ENCODE results near the gene CHPF. TPM values are rescaled to one million over a fixed set of nuclear protein-coding genes. Genes with fewer than 3 reads are reported as not detected.

CHPF gene
- total RNA-seq, 1 experiment from 2014 or later, result 78.2 TPM

GRCh38 chr2:219553168-219553417, 9.5 kb upstream of the CHPF start:
- Histone ChIP-seq H3K79me2 (ENCODE audit: low read depth) (no peaks in the 10 kb centered on the region), H3K4me3 (peak overlapping the region; percentile 57; the same call in 1 of the 2 replicates), H3K36me3 (ENCODE audit: low read depth) (no peaks in the 10 kb centered on the region), H3K4me1 (replicated peaks; ENCODE audit: insufficient read depth) (no peaks in the 10 kb centered on the region), H3K9me2 (ENCODE audit: insufficient read depth) (no peaks in the 10 kb centered on the region), H3K9me3 (ENCODE audit: insufficient read depth, low read depth) (no peaks in the 10 kb centered on the region), H3F3A (ENCODE audit: insufficient read depth, low read depth) (no peaks in the 10 kb centered on the region), H3K27ac (no peak overlapping the region), H3K4me2 (peak overlapping the region; percentile 88), H3K27me3 (ENCODE audit: insufficient read depth, low read depth) (no peaks in the 10 kb centered on the region), H2AFZ (no peak overlapping the region), H4K20me1 (ENCODE audit: insufficient read depth) (no peaks in the 10 kb centered on the region)
- intact Hi-C loops (cut with micrococcal nuclease; ENCODE audit: unreplicated experiment), result no loop called here
- no peak for TF ChIP-seq CTCF (conservative IDR thresholded peaks at IDR 0.05)
- BruUV-seq (replicated peaks), result no TSS peak
- CTCF ChIA-PET, result interaction anchor here (1.3 kb wide), 1 partner anchor 8 kb away, joined by 3 read pairs; no protein-coding TSS in a partner anchor
- DNase-seq, result no peak
- POLR2A ChIA-PET (ENCODE audit: unreplicated experiment), result no interaction called here

GRCh38 chr2:219552382-219553167, 9.0 kb upstream of the CHPF start:
- no peaks in the 10 kb centered on the region for H3K36me3 ChIP-seq (ENCODE audit: low read depth)
- H2AFZ ChIP-seq, result peak overlapping the region; percentile 79
- peak; percentile 37 to 90 for DNase-seq
- H3K79me2 ChIP-seq (ENCODE audit: low read depth), result no peaks in the 10 kb centered on the region
- no peak for TF ChIP-seq EZH2 (IDR thresholded peaks at IDR 0.05; ENCODE audit: low read depth)
- no peak for TF ChIP-seq CTCF (conservative IDR thresholded peaks at IDR 0.05)
- POLR2A ChIA-PET (ENCODE audit: unreplicated experiment), result interaction anchor here (0.5 to 0.6 kb wide), 4 partner anchors 18 to 74 kb away, joined by 3 to 6 read pairs (median 3); a partner anchor contains a TSS
- H3K4me3 ChIP-seq, result peak overlapping the region; percentile 57
- intact Hi-C loops (cut with micrococcal nuclease; ENCODE audit: unreplicated experiment), result no loop called here
- no peaks in the 10 kb centered on the region for H3K27me3 ChIP-seq (ENCODE audit: insufficient read depth, low read depth)
- BruUV-seq (replicated peaks), result no TSS peak
- no peaks in the 10 kb centered on the region for H3K9me2 ChIP-seq (ENCODE audit: insufficient read depth)
- H3F3A ChIP-seq (ENCODE audit: insufficient read depth, low read depth), result no peaks in the 10 kb centered on the region
- no peaks in the 10 kb centered on the region for H3K9me3 ChIP-seq (ENCODE audit: insufficient read depth, low read depth)
- no peaks in the 10 kb centered on the region for H4K20me1 ChIP-seq (ENCODE audit: insufficient read depth)
- H3K4me2 ChIP-seq, result peak overlapping the region; percentile 88
- H3K4me1 ChIP-seq (replicated peaks; ENCODE audit: insufficient read depth), result no peaks in the 10 kb centered on the region
- CTCF ChIA-PET, result interaction anchor here (0.6 to 1.3 kb wide), 3 partner anchors 9 to 1209 kb away, joined by 3 to 18 read pairs (median 13); no protein-coding TSS in a partner anchor
- no peak overlapping the region for H3K27ac ChIP-seq

- no peak overlapping the region for H3K27ac ChIP-seq
- H4K20me1 ChIP-seq (ENCODE audit: insufficient read depth), result no peaks in the 10 kb centered on the region
- no TSS peak for BruUV-seq (replicated peaks)
- H3K27me3 ChIP-seq (ENCODE audit: insufficient read depth, low read depth), result no peaks in the 10 kb centered on the region
- H3K79me2 ChIP-seq (ENCODE audit: low read depth), result no peaks in the 10 kb centered on the region
- no peak for DNase-seq
- peak overlapping the region; percentile 57 for H3K4me3 ChIP-seq
- H3K4me2 ChIP-seq, result peak overlapping the region; percentile 88
- TF ChIP-seq EZH2 (IDR thresholded peaks at IDR 0.05; ENCODE audit: low read depth) (no peak), CTCF (conservative IDR thresholded peaks at IDR 0.05) (no peak)
- peak overlapping the region; percentile 79 for H2AFZ ChIP-seq
- no peaks in the 10 kb centered on the region for H3K36me3 ChIP-seq (ENCODE audit: low read depth)
- H3K9me2 ChIP-seq (ENCODE audit: insufficient read depth), result no peaks in the 10 kb centered on the region
- H3K9me3 ChIP-seq (ENCODE audit: insufficient read depth, low read depth), result no peaks in the 10 kb centered on the region
- no peaks in the 10 kb centered on the region for H3F3A ChIP-seq (ENCODE audit: insufficient read depth, low read depth)
- ChIA-PET CTCF (interaction anchor here (0.6 to 1.3 kb wide), 3 partner anchors 10 to 1208 kb away, joined by 3 to 18 read pairs (median 13); no protein-coding TSS in a partner anchor), POLR2A (ENCODE audit: unreplicated experiment) (interaction anchor here (0.5 to 0.6 kb wide), 4 partner anchors 19 to 73 kb away, joined by 3 to 6 read pairs (median 3); a partner anchor contains a TSS)
- intact Hi-C loops (cut with micrococcal nuclease; ENCODE audit: unreplicated experiment), result no loop called here
- H3K4me1 ChIP-seq (replicated peaks; ENCODE audit: insufficient read depth), result no peaks in the 10 kb centered on the region
Observed at GRCh38 chr2:219551441-219552381, 8.1 kb upstream of the CHPF start.
